Lower lobe of right lung (tissue), 2 donors: ENCODE measurements around the gene CACNG1. TPM values are rescaled to one million over a fixed set of nuclear protein-coding genes. Genes with fewer than 3 reads are reported as not detected.

Source experiments
- ATAC-seq, 2 donors: fragments of 200-7000 bp; cut with Tn5 transposase; one replicate each; pipeline ENCODE4 v1.9.1; 2020 to 2022; ENCODE audit warnings: mild to moderate bottlenecking in 2 of 2, moderate library complexity in 2 of 2
- DNase-seq: peaks from one replicate; pipeline ENCODE4 v3.0.0-alpha.2; 2020
- H3K27ac ChIP-seq: fragments of 200-600 bp; one replicate; pipeline ENCODE4 v1.8.0; 2022
- H3K27me3 ChIP-seq: fragments of 200-600 bp; one replicate; pipeline ENCODE4 v1.8.0; 2022; ENCODE audit warnings: low read depth
- H3K36me3 ChIP-seq: fragments of 200-600 bp; one replicate; pipeline ENCODE4 v1.8.0; 2022; ENCODE audit warnings: mild to moderate bottlenecking
- H3K4me1 ChIP-seq: fragments of 200-600 bp; one replicate; pipeline ENCODE4 v1.8.0; 2022
- H3K4me3 ChIP-seq: fragments of 200-600 bp; one replicate; pipeline ENCODE4 v1.8.0; 2022; ENCODE audit warnings: mild to moderate bottlenecking
- H3K9me3 ChIP-seq: fragments of 200-600 bp; one replicate; pipeline ENCODE4 v1.8.0; 2022
- CTCF ChIP-seq: fragments of 200-600 bp; IDR thresholded peaks from one replicate; pipeline ENCODE4 v1.8.0; 2022; ENCODE audit warnings: antibody characterized with exemption, mild to moderate bottlenecking
- intact Hi-C: fragments of 100-400 bp; cut with DNase I; formaldehyde crosslinking; loops from one replicate; pipeline ENCODE4 v1.11.0; 2022
- total RNA-seq: library from RNA; stranded (reverse); fragmentation: NEBNext Ultra II Directional; extraction: Animal tissue kit (Norgen Biotek cat#: 25700); gene quantifications from one replicate; pipeline ENCODE4 v1.2.1, GENCODE V29; 2021
- donor health status: DM: no; HTN: yes; CAD: no; lungs with severe emphysema.

The CACNG1 gene
- total RNA-seq, 1 donor from 2014 or later, result not detected

DNA sequence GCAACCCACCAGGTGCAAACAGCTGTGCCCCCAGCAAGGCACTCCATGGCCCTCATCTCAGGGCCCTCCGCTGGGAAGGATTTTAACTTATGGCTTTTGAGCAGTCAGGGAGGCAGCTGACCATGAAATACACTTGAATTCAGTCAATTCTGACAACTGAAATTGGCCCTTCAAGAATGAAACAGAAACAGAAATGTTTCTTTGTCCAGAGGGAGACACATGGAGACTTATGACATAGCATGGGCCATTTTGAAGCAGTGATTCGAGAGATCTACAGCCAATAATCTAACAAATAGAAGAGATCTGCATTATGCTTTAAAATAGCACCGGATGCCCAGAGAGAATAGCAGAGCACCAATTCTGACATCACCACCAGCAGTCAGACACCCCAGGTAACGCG is 7.5 kb downstream of the CACNG1 start:
- no peak for ATAC-seq
- DNase-seq, result no peak
- intact Hi-C loops, result no loop called here
- H3K27ac ChIP-seq, result no peak overlapping the region
- peaks cover 25% of the 10 kb centered on the region for H3K9me3 ChIP-seq
- H3K27me3 ChIP-seq, result no peaks in the 10 kb centered on the region
- TF ChIP-seq CTCF, result no peak
- H3K36me3 ChIP-seq, result no peaks in the 10 kb centered on the region
- H3K4me3 ChIP-seq, result no peak overlapping the region
- H3K4me1 ChIP-seq, result no peaks in the 10 kb centered on the region

DNA sequence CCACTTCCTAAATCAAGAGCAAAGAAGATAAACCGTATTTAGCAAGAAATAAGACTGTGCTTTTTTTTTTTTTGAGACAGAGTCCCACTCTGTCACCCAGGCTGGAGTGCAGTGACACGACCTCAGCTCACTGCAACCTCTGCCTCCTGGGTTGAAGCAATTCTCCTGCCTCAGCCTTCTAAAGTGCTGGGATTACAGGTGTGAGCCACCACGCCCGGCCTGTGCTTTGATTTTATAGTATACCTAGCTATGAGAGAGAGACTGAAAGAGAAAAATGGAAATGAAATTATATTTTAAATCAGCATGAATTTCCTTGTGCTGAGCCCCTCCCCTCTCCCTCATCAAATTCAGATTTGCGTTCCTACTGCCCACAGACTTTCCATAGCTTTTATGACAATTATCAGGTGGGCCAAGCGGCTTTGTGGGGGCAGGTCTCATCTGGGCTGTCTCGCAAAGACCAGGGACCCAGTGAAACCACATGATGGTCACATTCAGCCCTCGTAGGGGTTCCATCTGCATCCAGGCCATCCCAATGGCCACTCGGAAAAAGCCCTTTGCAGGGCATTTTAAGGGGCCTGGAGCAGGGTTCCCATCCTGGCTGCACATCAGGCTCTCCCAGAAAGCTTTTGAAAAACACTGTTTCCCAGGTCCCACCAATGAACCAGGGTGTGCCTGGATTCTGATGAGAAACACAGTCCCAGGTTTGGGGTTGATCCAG is 8.5 kb downstream of the CACNG1 start:
- DNase-seq (no peak), ATAC-seq (no peak)
- Histone ChIP-seq H3K36me3 (no peaks in the 10 kb centered on the region), H3K4me1 (no peaks in the 10 kb centered on the region), H3K27me3 (no peaks in the 10 kb centered on the region), H3K9me3 (peaks cover 19% of the 10 kb centered on the region), H3K27ac (no peak overlapping the region), H3K4me3 (no peak overlapping the region)
- no peak for TF ChIP-seq CTCF
- intact Hi-C loops, result no loop called here

DNA sequence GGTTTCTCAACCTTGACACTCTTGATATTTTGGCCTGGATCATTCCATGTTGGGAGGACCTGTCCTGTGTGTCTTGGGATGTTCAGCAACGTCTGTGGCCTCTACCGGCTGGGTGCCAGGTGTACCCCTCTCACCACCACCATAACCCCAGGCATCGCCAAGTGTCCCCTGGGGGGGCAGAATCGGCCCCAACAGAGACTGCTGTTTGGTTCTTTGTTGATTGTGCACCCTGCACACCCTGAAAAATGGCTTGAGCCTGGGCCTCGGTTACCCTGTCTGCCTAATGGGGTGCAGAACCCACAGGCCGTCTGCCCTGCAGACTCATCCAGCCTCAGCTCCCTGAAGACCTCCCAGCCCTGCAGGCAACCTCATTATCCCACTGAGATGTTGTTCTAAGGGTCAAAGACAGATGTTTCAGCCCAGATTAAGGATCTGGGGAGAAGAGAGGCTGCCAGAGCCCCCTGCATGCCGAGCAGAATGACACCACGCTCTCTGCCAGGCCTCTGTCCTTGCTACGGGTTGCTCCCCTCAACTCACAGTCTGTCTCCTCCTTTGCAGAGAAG is 9.2 kb downstream of the CACNG1 start:
- TF ChIP-seq CTCF, result no peak
- intact Hi-C loops, result no loop called here
- Histone ChIP-seq H3K36me3 (no peaks in the 10 kb centered on the region), H3K27ac (no peak overlapping the region), H3K27me3 (no peaks in the 10 kb centered on the region), H3K9me3 (peaks cover 13% of the 10 kb centered on the region), H3K4me1 (no peaks in the 10 kb centered on the region), H3K4me3 (no peak overlapping the region)
- ATAC-seq, result no peak
- DNase-seq, result no peak

GRCh38 chr17:67054011-67054591 is 9.7 kb downstream of the CACNG1 start:
- no peaks in the 10 kb centered on the region for H3K27me3 ChIP-seq
- H3K9me3 ChIP-seq, result peaks cover 7% of the 10 kb centered on the region
- intact Hi-C loops, result no loop called here
- H3K4me1 ChIP-seq, result no peaks in the 10 kb centered on the region
- no peak for TF ChIP-seq CTCF
- H3K27ac ChIP-seq, result no peak overlapping the region
- no peak for ATAC-seq
- no peak for DNase-seq
- no peaks in the 10 kb centered on the region for H3K36me3 ChIP-seq
- H3K4me3 ChIP-seq, result no peak overlapping the region

GRCh38 chr17:67054608-67055007 is 10.3 kb downstream of the CACNG1 start:
- Histone ChIP-seq H3K9me3 (peaks cover 3% of the 10 kb centered on the region), H3K36me3 (no peaks in the 10 kb centered on the region), H3K4me1 (no peaks in the 10 kb centered on the region), H3K27me3 (no peaks in the 10 kb centered on the region), H3K4me3 (no peak overlapping the region), H3K27ac (no peak overlapping the region)
- intact Hi-C loops, result no loop called here
- no peak for DNase-seq
- ATAC-seq, result no peak
- TF ChIP-seq CTCF, result no peak
